Measurements from ENCODE around the gene CALML3. TPM values are rescaled to one million over a fixed set of nuclear protein-coding genes. Genes with fewer than 3 reads are reported as not detected.
A peak's percentile ranks its signal among the peaks of the same experiment; 100 is the strongest.

Gene CALML3
- total RNA-seq, 1 experiment from 2014 or later: not detected

GRCh38 chr10:5564537-5565204 is 39.9 kb downstream of the CALML3 start:
- DNase-seq: peak; percentile 31
- no peak overlapping the region for H3K4me3 ChIP-seq (ENCODE audit: insufficient read depth, low read depth, low read length)
- H3K36me3 ChIP-seq (replicated peaks; ENCODE audit: control insufficient read depth, insufficient read depth, low read length): no peaks in the 10 kb centered on the region
- no peaks in the 10 kb centered on the region for H3K27me3 ChIP-seq (ENCODE audit: control insufficient read depth, insufficient read depth, low read length)

- Histone ChIP-seq H3K27me3 (ENCODE audit: control insufficient read depth, insufficient read depth, low read length) (no peaks in the 10 kb centered on the region), H3K36me3 (replicated peaks; ENCODE audit: control insufficient read depth, insufficient read depth, low read length) (no peaks in the 10 kb centered on the region), H3K4me3 (ENCODE audit: insufficient read depth, low read depth, low read length) (no peak overlapping the region)
- DNase-seq: peak; percentile 32
Measured at GRCh38 chr10:5565205-5565545, 40.4 kb downstream of the CALML3 start.

- H3K4me3 ChIP-seq (ENCODE audit: insufficient read depth, low read depth, low read length): no peak overlapping the region
- no peaks in the 10 kb centered on the region for H3K27me3 ChIP-seq (ENCODE audit: control insufficient read depth, insufficient read depth, low read length)
- peak; percentile 32 for DNase-seq
- no peaks in the 10 kb centered on the region for H3K36me3 ChIP-seq (replicated peaks; ENCODE audit: control insufficient read depth, insufficient read depth, low read length)
Measured at GRCh38 chr10:5565671-5566581, 41.2 kb downstream of the CALML3 start.

GRCh38 chr10:5566614-5567013 is 41.9 kb downstream of the CALML3 start:
- Histone ChIP-seq H3K4me3 (ENCODE audit: insufficient read depth, low read depth, low read length) (no peak overlapping the region), H3K36me3 (replicated peaks; ENCODE audit: control insufficient read depth, insufficient read depth, low read length) (no peaks in the 10 kb centered on the region), H3K27me3 (ENCODE audit: control insufficient read depth, insufficient read depth, low read length) (no peaks in the 10 kb centered on the region)
- DNase-seq: no peak

GRCh38 chr10:5567477-5567876 is 42.7 kb downstream of the CALML3 start:
- no peak for DNase-seq
- no peaks in the 10 kb centered on the region for H3K27me3 ChIP-seq (ENCODE audit: control insufficient read depth, insufficient read depth, low read length)
- H3K4me3 ChIP-seq (ENCODE audit: insufficient read depth, low read depth, low read length): no peak overlapping the region
- H3K36me3 ChIP-seq (replicated peaks; ENCODE audit: control insufficient read depth, insufficient read depth, low read length): no peaks in the 10 kb centered on the region

GRCh38 chr10:5568984-5569383 is 44.2 kb downstream of the CALML3 start:
- Histone ChIP-seq H3K36me3 (replicated peaks; ENCODE audit: control insufficient read depth, insufficient read depth, low read length) (no peaks in the 10 kb centered on the region), H3K27me3 (ENCODE audit: control insufficient read depth, insufficient read depth, low read length) (no peaks in the 10 kb centered on the region), H3K4me3 (ENCODE audit: insufficient read depth, low read depth, low read length) (no peak overlapping the region)
- DNase-seq: no peak

- DNase-seq: no peak
- H3K36me3 ChIP-seq (replicated peaks; ENCODE audit: control insufficient read depth, insufficient read depth, low read length): no peaks in the 10 kb centered on the region
Measured at GRCh38 chr10:5569568-5569967, 44.8 kb downstream of the CALML3 start.

GRCh38 chr10:5570007-5570655 is 45.4 kb downstream of the CALML3 start:
- no peak for DNase-seq
- Histone ChIP-seq H3K36me3 (replicated peaks; ENCODE audit: control insufficient read depth, insufficient read depth, low read length) (no peaks in the 10 kb centered on the region), H3K27me3 (ENCODE audit: control insufficient read depth, insufficient read depth, low read length) (no peaks in the 10 kb centered on the region), H3K4me3 (ENCODE audit: insufficient read depth, low read depth, low read length) (no peak overlapping the region)

More at GRCh38 chr10:5569568-5569967, 44.8 kb downstream of the CALML3 start:
- Histone ChIP-seq H3K27me3 (ENCODE audit: control insufficient read depth, insufficient read depth, low read length) (no peaks in the 10 kb centered on the region), H3K4me3 (ENCODE audit: insufficient read depth, low read depth, low read length) (no peak overlapping the region)

- no peaks in the 10 kb centered on the region for H3K36me3 ChIP-seq (replicated peaks; ENCODE audit: control insufficient read depth, insufficient read depth, low read length)
- no peak for DNase-seq
- H3K27me3 ChIP-seq (ENCODE audit: control insufficient read depth, insufficient read depth, low read length): no peaks in the 10 kb centered on the region
- H3K4me3 ChIP-seq (ENCODE audit: insufficient read depth, low read depth, low read length): no peak overlapping the region
Measured at GRCh38 chr10:5570979-5571810, 46.4 kb downstream of the CALML3 start.

- no peaks in the 10 kb centered on the region for H3K27me3 ChIP-seq (ENCODE audit: control insufficient read depth, insufficient read depth, low read length)
- no peaks in the 10 kb centered on the region for H3K36me3 ChIP-seq (replicated peaks; ENCODE audit: control insufficient read depth, insufficient read depth, low read length)
- no peak overlapping the region for H3K4me3 ChIP-seq (ENCODE audit: insufficient read depth, low read depth, low read length)
- DNase-seq: no peak
Measured at GRCh38 chr10:5571826-5572225, 47.1 kb downstream of the CALML3 start.

GRCh38 chr10:5573319-5573950 is 48.7 kb downstream of the CALML3 start:
- no peaks in the 10 kb centered on the region for H3K27me3 ChIP-seq (ENCODE audit: control insufficient read depth, insufficient read depth, low read length)
- no peak for DNase-seq
- H3K36me3 ChIP-seq (replicated peaks; ENCODE audit: control insufficient read depth, insufficient read depth, low read length): no peaks in the 10 kb centered on the region
- H3K4me3 ChIP-seq (ENCODE audit: insufficient read depth, low read depth, low read length): no peak overlapping the region

- H3K4me3 ChIP-seq (ENCODE audit: insufficient read depth, low read depth, low read length): no peak overlapping the region
- no peaks in the 10 kb centered on the region for H3K36me3 ChIP-seq (replicated peaks; ENCODE audit: control insufficient read depth, insufficient read depth, low read length)
- DNase-seq: no peak
- H3K27me3 ChIP-seq (ENCODE audit: control insufficient read depth, insufficient read depth, low read length): no peaks in the 10 kb centered on the region
Measured at GRCh38 chr10:5573968-5574641, 49.3 kb downstream of the CALML3 start.

GRCh38 chr10:5574642-5575131 is 49.9 kb downstream of the CALML3 start:
- no peak for DNase-seq
- H3K36me3 ChIP-seq (replicated peaks; ENCODE audit: control insufficient read depth, insufficient read depth, low read length): no peaks in the 10 kb centered on the region
- no peak overlapping the region for H3K4me3 ChIP-seq (ENCODE audit: insufficient read depth, low read depth, low read length)
- H3K27me3 ChIP-seq (ENCODE audit: control insufficient read depth, insufficient read depth, low read length): no peaks in the 10 kb centered on the region
